OCI-LY3 (cell line): Measurements from ENCODE around the gene EDEM3.

Experiments
- EZH2phosphoT487 ChIP-seq: fragments of 200-600 bp; shearing (Covaris generic); IDR thresholded peaks from 2 replicates; pipeline ENCODE4 v1.6.1; 2018; ENCODE audit warnings: antibody characterized with exemption, mixed run types, low read depth
- TF ChIP-seq, protein P1 (sequence below): fragments of 200-600, 300-600 bp; sonication (generic); IDR thresholded peaks from 2 replicates; pipeline ENCODE4 v1.5.1; 2014; ENCODE audit warnings: antibody characterized with exemption, low read length, low read depth

DNA sequence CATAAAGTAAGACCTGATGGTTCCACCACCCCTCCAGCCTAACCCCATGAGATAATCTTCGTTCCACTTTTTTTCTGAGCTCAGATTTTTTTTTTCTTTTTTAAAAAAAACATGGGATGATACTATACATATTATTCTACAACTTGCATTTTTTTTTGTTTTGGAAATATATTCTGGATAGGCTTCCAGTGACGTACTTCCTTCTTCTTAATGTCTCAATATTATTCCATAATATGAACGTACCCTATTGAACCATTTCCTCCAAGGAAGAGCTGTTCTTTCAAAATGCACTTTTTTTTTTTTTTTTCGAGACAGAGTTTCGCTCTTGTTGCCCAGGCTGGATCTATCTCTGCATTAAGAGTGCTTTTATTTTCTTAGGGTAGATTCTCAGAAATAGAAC, 1.5 kb downstream of the EDEM3 start:
- TF ChIP-seq, protein P1, sequence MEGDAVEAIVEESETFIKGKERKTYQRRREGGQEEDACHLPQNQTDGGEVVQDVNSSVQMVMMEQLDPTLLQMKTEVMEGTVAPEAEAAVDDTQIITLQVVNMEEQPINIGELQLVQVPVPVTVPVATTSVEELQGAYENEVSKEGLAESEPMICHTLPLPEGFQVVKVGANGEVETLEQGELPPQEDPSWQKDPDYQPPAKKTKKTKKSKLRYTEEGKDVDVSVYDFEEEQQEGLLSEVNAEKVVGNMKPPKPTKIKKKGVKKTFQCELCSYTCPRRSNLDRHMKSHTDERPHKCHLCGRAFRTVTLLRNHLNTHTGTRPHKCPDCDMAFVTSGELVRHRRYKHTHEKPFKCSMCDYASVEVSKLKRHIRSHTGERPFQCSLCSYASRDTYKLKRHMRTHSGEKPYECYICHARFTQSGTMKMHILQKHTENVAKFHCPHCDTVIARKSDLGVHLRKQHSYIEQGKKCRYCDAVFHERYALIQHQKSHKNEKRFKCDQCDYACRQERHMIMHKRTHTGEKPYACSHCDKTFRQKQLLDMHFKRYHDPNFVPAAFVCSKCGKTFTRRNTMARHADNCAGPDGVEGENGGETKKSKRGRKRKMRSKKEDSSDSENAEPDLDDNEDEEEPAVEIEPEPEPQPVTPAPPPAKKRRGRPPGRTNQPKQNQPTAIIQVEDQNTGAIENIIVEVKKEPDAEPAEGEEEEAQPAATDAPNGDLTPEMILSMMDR, result no peak
- TF ChIP-seq EZH2phosphoT487, result no peak
